ENCODE measurements around the gene HID1.
"Not testable (repeated sequence)": the region's sequence is repeated elsewhere in the genome, so short reads cannot be mapped to it uniquely, and the experiment has no call there.

GRCh38 chr17:74982663-74983313 is 10.2 kb upstream of the HID1 start:
- not testable (repeated sequence) for TF ChIP-seq CTCF (IDR thresholded peaks at IDR 0.05; ENCODE audit: low read depth, low read length); POLR2A (IDR thresholded peaks at IDR 0.05; ENCODE audit: extremely low read depth, insufficient read length); MYC (IDR thresholded peaks at IDR 0.05; ENCODE audit: low read depth, low read length)
